ENCODE data around the gene TAF4.

TAF4 gene

DNA sequence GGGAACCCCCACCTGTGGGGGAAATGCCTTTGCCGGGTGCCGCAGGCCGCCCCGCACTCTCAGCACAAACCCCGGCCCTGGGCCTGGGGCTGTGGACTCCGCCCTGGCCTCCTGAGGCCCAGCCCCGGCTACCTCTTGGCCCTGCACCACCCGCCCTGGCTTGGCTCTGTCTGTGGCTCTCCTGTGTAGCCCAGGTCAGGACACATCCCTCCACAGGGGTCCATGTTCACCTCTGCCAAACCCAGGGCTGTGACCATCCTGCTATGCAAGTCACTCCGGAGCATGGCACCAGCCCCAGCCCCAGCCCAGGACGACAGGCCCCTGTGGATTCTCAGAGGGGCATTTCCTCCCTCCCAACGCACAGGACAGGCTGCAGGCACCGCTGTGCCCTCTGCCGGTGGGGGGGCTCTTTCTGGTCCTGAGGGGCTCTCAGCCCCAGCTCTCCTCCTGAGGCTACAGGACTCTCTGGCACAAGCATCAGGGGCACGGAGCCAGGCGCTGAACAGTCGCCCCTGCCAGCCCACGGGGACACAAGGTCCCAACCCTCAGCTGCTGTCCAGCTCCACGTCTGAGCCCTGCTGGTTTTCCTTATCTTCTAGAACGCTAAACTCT, 45.7 kb downstream of the TAF4 start:
- DNase-seq (ENCODE audit: low spot score): no peak

DNA sequence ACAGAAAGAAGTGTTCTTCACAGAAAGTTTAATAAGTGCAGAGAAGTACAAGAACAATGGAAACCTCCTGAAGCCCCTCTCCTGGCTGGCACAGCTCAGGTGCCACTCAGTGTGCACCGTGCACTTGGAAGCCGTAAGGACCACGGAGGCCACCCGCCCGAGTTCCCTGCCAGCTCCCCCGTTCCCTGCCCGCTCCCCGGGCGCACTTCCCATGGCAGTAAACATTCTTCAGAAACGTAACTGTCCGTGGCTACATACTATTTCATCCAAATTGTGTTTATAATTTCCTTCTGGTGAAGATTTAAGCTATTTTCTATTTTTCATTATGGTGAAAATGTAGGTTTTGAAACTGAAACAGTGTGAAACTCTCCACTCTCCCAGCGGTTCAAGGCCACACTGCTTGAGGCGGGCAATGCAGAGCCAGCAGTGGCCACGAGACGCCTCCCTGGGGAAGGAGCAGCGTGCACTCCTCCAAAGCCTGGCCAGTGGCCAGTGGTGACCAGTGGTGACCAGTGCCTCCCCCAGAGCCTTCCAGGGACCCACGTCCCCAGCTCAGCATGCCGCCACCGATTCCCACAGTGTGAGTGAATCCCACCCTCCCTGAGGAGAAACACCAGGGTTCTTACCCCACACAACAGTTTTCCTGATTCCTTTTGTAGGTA, 46.4 kb downstream of the TAF4 start:
- no peak for DNase-seq (ENCODE audit: low spot score)

DNA sequence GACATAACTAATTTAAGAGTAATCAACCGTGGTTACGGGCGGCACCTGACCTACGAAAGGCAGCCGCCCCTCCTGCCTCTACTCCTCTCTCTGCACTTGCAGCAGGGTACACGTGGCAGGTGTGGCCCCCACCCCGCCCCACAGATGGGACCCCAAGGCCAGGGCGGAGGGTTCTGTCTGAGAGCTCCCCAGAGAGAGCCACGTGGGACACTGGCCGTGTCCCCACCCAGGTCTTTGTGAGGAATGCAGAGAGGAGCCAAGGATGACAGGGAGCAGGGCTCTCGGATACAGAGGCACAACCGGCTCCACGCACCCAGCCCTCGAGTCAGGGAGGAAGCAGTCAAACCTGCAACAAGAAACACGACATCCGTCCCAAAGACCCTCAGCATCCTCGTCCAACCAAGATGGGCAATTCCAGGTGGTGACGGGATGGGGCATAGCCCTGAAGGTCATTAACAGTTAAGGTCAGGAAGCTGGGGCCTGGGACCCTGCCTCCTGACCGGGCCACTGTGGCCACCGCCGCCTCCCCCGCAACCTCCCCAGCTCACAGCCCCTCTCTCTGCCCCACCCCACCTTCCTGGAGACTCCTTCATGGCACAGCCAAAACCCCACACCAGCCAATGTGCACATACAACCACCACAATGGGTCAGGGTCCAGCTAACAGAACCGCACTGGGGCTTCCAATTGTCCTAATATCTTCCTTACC, 47.1 kb downstream of the TAF4 start:
- no peak for DNase-seq (ENCODE audit: low spot score)

DNA sequence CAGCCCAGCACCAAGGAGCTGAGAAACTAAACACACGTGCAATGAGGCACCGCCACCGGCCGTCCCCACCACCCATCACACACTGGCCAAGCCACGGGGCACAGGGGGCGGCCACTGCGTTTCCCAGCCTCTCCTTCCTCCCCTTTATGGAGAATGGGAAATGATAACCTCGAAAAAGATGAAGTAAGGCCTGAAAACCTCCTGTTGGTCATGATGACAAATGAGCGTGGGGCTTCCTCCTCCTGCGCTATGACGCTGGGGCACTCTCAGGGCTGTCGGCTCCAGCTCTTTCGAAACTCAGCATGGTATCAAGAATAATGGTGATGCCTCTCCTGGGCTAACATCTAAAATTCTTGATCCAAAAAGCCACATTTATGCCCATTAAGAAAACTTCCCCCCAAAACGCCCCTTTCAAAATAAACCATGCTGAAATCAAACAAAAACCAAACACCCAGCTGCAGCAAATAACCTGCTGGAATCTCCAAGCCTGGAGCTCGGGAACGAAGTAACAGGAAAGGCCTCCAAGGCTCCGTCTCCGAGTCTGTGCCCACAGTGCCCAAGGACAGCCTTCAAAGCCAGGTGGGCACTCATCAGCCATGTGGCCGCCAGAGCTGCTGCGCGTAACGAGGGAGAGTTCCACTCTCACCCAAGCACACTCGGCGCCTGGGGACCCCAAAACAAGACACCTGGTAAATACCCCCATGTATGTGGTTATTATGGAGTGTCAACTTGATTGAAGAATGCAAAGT, 50.0 kb downstream of the TAF4 start:
- DNase-seq (ENCODE audit: low spot score): no peak

DNA sequence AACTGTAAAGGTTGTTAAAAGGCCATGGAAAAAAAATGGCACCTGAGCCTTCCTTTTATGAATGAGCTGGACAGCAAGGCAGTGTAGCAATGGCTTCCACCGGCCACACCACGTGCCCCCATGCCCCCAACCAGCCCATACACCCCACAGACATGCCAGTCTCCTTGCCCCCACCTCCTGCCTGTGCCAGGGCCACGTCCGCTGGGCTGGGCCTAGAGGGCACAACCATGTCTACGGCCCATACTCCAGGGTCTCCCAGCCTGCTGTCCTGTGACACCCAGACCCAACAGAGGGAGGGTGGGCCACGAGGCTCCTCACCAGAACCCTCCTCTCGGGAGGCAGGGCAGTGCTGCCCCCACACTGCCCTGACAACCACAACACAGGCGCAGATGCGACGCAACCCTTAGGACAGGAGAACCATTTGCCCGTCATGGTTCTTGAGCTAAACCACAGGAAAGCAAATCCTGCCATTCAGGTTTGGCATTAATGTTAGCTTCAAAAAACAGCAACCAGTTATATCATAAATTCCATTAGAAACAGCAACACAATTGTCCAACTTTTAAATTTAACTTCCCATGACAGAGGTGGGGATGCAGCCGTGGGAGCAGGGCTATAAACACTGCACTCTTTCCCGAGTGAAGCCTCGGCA, 50.7 kb downstream of the TAF4 start:
- no peak for DNase-seq (ENCODE audit: low spot score)

DNA sequence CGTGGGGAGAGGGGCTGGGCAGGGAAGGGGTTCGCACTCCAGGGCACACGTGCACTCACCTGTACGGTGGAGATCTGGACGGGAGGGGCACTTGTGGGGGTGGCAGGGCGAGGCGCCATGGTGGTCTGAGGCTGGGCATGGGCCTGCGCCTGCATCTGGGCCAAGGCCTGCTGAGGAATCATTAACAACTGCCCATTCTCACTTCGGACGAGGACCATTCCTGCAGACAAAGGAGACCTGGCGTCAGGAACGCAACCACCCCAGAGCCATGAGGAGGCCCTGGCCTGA, 51.2 kb downstream of the TAF4 start:
- no peak for DNase-seq (ENCODE audit: low spot score)

DNA sequence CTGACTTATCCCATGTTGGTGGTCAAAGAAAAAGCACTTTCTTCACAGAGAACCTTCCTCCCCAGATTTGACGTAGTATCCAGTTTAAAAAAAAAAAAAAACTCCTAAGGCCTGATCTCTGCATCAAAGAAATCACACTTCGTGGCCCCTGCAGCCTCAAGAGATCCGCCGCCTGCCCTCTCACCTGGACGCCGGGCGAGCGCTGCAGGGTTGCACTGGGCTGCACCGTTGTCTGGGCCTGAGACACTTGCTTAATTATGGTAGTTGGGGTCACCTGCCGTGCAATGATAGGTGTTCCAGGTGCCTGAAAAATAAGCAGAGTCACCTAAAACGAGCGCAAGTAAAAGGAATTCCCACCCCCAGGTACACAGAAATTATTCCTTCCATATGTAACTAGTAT, 53.0 kb downstream of the TAF4 start:
- no peak for DNase-seq (ENCODE audit: low spot score)

DNA sequence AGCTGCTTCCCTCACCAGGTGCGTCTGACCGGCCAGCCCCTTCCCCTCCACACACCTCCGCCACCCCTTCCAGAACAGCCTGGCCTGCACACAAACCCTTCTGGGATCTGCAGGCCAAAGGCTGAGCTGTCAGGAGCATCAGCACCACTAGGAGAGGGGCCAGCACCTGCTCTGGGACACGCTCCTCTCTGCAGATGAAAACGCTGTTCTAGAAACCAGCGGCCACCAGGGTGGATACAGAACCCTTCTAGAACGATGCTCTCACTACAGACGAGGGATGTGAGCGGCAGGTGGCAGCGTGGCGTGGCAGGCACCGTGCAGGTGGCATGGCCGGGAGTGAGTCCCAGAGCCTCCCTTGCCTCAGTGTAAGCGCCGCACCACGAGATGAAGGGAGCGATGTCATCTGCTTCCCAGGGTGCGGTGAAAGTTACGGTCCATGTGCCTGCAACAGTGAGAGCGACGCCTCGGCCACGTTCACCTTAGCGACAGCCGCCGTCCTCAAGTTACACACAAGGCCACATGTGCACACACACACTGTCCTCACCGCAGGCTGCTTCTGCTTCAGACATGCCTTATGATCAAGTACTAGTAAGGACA, 53.6 kb downstream of the TAF4 start:
- DNase-seq (ENCODE audit: low spot score): no peak

DNA sequence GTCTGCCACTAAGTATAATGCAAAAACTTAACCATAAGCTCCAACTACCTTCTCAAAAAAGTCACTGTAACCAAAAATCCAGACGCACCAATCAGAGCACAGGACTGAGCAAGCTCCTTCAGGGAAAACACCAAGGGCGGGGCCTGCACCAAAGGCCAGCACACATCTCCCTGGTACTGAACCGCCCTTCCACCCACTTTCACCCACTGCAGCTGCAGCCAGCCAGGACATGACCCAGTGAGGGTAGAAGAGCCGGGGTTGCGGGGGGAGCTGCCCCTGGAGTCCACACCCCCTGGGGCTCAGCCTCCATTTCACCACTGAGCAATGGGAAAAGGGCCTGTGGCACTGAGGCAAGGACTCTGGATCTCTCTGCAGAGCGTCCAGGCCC, 54.3 kb downstream of the TAF4 start:
- no peak for DNase-seq (ENCODE audit: low spot score)

DNA sequence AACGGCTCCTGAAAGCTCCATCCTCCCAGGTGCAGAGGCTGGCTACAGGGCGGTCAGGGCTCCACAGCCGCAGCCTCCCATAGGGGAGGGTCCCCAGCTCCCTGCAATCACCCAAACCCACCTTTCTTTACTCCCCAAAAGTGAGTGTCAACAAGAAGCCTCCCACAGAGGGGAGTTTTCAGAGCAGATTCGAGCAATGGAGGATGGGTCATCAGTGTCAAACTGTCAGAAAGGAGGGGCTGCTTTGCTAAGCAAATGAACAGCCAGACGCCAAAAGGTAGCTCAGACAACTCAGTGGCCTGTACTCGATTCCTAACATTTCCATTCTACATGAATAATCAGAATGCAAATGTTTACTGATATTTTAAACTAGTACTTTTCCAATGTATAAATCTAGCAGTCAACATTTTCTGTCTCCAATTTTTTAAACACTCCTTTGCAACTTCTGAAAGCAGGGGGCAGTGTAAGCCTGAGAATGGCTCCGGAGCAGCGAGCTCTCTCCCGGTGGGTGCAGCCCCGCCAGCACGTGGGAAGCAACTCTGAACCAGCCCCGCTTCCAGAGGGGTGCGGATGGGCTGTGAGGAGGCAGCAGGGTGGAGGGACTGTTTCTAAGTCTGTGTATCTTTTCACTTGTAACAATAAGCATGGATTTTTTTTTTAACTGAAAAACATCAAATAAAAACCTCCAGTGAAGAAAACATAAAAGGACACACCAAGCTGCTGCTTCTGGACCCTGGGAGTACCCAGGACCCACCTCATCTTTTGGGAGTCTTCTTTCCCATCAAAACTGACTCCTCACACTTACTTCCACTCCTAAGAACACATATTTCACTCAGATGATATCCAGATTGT, 54.9 kb downstream of the TAF4 start:
- DNase-seq (ENCODE audit: low spot score): peak; percentile 90

DNA sequence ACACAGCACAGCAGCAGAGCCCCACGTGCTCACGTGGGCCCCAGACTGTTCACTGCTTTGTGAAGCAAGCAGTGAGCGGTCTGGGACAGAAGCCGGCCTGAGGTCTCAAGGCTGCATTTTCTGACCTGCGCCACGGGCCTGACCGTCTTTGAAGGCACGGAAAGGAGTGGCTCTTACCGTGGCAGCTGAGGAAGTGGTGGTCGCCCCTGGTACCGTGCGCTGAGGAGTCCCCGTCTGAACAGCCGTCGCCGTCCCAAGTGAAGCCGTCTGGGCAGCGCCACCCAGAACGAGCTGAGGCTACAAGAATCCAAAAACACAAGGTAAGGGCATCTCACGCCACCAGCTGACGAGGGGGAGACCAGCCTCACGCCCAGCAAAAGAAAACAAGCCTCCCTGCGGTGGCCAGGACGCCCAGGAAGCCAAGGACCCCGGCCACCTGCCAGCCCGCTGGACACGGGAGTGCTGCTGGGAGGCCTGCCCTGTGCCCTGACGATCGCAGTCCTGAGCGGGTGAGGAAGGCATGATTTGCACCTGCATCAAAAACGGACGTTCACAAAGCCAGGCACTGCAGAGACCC, 55.7 kb downstream of the TAF4 start:
- no peak for DNase-seq (ENCODE audit: low spot score)

DNA sequence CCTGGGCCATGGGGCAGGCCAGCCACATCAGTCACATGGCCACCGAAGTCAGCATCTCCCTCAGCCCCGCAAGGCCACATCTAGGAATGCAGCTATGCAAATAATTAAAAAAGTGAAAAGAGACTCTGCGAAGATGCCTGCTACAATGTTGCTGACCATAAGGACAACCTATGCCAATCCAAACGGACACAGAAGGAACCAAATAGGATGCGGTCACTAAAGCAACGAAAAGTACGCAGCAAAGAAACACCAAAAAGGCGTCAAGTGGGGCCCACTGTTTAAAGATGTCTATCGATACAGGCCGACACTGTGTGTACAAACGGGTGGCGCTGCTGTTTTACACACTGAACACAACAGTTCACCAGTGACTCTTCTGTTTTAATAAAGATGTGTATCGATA, 56.4 kb downstream of the TAF4 start:
- no peak for DNase-seq (ENCODE audit: low spot score)

DNA sequence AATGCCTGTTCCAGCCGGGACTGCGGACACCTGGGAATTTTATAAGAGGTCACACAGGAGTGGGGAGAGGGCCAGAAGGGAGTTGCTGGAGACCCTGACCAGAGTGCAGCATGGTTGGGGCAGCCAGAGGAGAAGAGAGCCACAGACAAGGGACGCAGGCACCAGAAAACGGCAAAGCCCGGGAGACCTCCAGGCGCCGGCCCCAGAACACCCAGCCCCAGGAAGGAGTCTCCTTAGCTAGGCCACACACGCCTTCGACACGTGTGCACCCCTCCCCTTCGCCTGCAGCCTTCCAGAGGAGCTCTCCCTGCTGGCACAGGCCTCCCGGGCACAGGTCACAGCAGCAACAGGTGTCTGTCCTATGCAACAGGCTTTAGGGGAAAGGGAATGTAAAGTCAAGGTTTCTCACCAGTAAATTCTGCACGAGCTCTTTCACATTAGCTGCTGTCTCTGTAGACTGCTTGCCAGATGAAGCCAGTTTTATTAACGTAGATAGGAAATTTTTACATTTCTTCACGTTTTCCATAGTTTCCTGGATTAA, 57.0 kb downstream of the TAF4 start:
- no peak for DNase-seq (ENCODE audit: low spot score)

DNA sequence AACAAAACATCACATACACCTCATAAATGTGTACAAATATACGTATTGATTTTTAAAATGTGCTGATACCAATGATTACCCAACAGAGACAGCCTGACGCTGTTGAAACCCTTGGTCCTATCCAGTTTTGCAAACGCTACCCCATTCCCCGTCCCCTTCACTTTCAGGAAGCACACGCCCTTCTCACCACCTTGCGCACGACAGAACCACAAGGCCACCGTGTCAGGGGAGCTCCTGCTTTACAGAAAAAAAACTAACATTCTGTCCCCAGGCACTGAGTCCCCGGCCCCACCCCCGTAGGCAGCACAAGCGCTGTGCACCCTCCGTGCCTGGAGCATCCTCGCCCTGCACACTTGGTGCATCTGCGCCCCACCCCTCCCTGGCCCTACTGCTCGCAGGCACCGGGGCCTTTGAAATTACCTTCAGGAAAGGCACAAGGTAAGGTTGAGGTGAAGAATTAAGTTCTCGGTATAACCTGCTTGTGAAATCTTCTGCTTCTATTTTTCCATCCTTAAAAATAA, 58.5 kb downstream of the TAF4 start:
- no peak for DNase-seq (ENCODE audit: low spot score)

DNA sequence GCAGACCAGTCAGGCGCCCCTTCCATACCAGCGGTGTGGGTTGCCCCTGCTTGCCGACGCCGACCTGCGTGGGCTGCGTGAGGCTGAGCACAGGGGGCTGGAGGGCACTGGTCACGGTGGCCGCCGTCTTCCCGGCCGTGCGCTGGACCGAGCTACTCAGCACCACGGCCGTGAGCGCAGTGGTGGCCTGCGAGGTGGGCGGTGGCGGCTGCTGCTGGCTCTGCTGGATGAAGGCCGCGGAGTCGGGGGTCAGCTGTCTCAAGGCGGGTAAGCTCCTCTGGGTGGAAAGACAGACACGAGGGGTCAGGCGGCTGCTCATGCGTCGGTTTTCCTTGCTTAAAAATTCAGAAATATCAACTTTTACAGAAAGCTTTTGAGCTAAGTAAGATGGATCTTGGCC, 59.2 kb downstream of the TAF4 start:
- DNase-seq (ENCODE audit: low spot score): no peak

DNA sequence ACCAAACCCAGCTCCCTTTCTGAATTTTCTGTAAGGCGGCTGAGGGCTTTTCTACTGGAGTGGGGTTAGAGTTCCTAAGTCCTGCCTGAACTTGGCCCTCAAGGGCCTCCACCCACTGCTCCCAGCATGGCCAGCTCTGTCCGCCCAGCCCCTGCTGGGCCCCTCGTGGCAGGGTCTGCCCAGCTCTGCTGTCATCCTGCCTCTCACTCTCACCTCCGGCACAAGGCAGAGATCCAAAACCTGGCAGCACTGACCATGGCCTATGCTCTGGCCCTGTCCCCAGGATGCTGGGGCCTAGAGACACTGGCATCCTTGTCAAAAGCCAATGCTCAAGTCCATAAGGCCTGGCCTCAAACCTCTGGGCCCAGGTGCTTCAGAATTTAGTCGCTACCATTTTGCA, 61.1 kb downstream of the TAF4 start:
- no peak for DNase-seq (ENCODE audit: low spot score)

DNA sequence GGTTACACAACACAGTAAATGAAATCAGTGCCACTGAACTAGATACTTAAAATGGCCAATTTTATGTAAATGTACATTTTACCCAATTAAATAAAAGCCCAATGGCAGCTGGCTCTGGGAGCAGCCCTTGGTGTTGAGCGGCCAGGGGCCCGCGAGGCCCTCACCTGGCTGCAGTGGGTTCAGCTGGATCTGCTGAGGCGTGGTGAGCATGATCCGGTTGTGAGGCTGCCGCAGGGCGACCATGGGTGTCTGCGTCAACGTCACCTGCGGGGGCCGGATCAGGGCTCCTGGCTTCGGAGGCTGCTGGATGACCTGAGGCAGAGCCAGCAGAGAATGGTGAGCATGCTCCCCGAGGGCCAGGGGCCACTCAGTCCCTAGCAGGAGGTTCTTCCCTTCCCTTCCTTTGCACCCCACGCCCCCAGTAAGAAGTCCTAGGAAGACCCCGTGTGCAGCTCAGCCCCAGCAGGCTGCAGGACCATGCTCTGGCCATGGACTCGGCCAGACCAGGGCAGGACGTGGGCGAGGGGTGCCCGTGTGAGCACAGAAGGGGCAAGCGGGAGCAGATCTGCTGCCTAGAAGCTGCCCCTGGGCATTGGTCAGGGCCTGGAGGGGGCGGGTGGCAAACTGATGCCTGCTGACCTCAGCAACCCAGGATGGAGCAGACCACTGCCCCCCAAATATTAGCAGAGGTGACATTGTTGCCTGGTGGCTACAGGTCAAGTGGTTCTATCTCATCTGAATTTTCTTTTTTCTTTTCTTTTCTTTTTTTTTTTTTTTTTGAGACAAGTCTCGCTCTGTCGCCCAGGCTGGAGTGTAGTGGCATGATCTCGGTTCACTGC, 61.9 kb downstream of the TAF4 start:
- no peak for DNase-seq (ENCODE audit: low spot score)

DNA sequence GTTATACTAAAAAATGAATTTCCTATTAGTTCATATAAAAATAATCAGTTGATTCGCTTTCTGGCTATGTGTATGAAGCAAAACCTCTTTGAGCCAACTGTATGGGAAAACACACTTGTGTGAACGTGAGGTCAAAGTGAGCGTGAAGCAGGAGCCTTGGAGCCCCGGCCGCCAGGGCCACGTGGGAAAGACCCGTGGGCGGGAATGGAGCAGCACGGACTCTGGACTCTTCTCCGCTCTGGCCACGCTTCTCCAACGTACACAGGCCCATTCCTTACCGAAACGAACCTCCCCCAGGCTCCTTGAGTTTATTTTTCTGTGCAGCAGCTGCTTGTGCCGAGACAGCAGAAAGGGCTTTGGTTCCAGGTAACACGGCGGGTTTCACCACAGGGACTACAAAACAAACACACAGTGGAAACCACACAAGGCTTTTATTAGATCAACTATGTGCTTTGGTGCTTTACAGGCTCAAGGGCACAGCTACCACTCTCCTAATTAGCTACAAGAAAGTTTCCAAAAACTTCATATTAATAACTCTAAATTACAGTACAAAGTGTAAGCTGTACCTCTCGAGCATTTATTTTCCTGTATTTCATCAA, 62.7 kb downstream of the TAF4 start:
- no peak for DNase-seq (ENCODE audit: low spot score)

DNA sequence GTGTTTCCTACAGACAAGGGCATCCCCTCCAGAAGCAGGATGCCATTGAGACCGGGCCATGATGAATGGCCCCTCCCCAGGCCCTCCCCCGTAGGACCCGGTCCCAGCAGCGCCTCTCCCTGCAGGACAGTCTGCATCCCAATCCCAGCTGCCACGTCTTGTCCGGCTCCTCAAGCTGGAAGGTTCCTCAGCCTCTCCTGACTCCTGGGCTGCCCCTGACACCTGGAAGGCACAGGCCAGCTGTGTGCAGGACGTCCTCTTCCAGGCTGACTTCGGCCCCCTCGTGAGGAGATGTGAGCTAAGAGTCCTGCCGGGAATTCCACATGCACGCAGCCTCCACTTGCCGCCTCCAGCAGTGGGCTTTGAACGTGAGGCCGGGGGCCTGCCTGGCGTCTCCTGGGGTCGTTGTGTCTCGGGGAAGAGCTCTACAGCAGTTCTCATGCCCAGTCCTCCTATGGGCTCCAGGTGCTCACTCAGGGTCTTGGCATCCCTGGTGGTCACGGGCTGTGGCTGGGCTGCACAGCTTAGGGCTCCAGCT, 64.4 kb downstream of the TAF4 start:
- DNase-seq (ENCODE audit: low spot score): no peak

All from D341Med (cell line).